ENCODE measurements around the gene SERGEF. TPM values are rescaled to one million over a fixed set of nuclear protein-coding genes. Genes with fewer than 3 reads are reported as not detected.
A peak's percentile ranks its signal among the peaks of the same experiment; 100 is the strongest.

The SERGEF gene
- total RNA-seq, 2 donors from 2014 or later, result 29.9 to 39.4 TPM

DNA sequence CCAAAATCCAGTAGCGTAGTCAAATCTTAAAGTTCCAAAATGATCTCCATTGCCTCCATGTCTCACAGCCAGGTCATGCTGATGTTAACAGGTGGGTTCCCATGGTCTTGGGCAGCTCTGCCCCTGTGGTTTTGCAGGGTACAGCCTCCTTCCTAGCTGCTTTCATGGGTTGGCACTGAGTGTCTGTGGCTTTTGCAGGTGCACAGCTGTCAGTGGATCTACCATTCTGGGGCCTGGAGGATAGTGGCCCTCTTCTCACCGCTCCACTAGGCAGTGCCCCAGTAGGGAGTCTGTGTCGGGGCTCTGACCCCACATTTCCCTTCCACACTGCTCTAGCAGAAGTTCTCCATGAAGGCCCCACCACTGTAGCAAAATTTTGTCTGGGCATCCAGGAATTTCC lies 145.5 kb downstream of the SERGEF start:
- DNase-seq (ENCODE audit: low spot score), result no peak
- 99% methylated on average over 3 of the region's 3 CpGs for WGBS
- no peak overlapping the region for H3K27ac ChIP-seq
- H3K36me3 ChIP-seq, result no peaks in the 10 kb centered on the region
- intact Hi-C loops (cut with DNase I), result no loop called here
- TF ChIP-seq POLR2AphosphoS5 (IDR thresholded peaks at IDR 0.05), result no peak
- TF ChIP-seq, protein P1, sequence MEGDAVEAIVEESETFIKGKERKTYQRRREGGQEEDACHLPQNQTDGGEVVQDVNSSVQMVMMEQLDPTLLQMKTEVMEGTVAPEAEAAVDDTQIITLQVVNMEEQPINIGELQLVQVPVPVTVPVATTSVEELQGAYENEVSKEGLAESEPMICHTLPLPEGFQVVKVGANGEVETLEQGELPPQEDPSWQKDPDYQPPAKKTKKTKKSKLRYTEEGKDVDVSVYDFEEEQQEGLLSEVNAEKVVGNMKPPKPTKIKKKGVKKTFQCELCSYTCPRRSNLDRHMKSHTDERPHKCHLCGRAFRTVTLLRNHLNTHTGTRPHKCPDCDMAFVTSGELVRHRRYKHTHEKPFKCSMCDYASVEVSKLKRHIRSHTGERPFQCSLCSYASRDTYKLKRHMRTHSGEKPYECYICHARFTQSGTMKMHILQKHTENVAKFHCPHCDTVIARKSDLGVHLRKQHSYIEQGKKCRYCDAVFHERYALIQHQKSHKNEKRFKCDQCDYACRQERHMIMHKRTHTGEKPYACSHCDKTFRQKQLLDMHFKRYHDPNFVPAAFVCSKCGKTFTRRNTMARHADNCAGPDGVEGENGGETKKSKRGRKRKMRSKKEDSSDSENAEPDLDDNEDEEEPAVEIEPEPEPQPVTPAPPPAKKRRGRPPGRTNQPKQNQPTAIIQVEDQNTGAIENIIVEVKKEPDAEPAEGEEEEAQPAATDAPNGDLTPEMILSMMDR (IDR thresholded peaks at IDR 0.05), result no peak
- TF ChIP-seq POLR2A (IDR thresholded peaks at IDR 0.05), result no peak
- no peaks in the 10 kb centered on the region for H3K9me3 ChIP-seq
- H3K27me3 ChIP-seq (replicated peaks; ENCODE audit: insufficient read depth), result no peaks in the 10 kb centered on the region
- no peaks in the 10 kb centered on the region for H3K4me1 ChIP-seq (replicated peaks)
- H3K4me3 ChIP-seq, result no peak overlapping the region

DNA sequence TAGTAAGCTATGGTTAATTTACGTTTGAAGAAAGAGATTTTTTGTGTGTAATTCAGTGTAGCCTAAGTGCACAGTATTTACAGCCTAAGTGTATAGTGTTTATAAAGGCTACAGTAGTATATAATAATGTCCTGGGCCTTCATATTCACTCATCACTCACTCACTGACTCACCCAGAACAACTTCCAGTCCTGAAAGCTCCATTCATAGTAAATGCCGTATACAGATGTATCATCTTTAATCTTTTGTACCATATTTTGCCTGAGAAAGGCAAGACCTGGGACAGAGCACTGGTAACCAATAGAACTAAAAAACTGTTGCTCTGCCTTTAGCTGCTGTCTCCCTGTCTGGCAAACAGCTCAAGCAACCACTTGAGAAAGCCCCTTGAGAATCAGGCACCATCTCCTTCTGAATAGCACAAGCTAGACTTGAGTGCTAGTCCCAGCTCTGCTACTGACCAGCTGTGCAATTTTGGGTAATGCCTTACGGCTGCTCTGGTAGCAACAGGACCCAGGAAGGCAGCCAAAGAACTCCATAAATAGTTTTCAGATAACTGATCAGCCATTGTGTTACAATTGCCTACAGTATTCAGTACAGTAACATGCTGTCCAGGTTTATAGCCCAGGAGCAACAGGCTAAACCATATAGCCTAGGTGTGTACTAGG lies 146.9 kb downstream of the SERGEF start:
- Histone ChIP-seq H3K27ac (no peak overlapping the region), H3K9me3 (no peaks in the 10 kb centered on the region), H3K27me3 (replicated peaks; ENCODE audit: insufficient read depth) (no peaks in the 10 kb centered on the region), H3K36me3 (no peaks in the 10 kb centered on the region), H3K4me3 (no peak overlapping the region), H3K4me1 (replicated peaks) (no peaks in the 10 kb centered on the region)
- DNase-seq (ENCODE audit: low spot score), result no peak
- TF ChIP-seq, protein P1 (IDR thresholded peaks at IDR 0.05), result no peak
- TF ChIP-seq POLR2AphosphoS5 (IDR thresholded peaks at IDR 0.05) (no peak), POLR2A (IDR thresholded peaks at IDR 0.05) (no peak)
- 57% methylated on average over 3 of the region's 3 CpGs for WGBS
- intact Hi-C loops (cut with DNase I), result no loop called here

DNA sequence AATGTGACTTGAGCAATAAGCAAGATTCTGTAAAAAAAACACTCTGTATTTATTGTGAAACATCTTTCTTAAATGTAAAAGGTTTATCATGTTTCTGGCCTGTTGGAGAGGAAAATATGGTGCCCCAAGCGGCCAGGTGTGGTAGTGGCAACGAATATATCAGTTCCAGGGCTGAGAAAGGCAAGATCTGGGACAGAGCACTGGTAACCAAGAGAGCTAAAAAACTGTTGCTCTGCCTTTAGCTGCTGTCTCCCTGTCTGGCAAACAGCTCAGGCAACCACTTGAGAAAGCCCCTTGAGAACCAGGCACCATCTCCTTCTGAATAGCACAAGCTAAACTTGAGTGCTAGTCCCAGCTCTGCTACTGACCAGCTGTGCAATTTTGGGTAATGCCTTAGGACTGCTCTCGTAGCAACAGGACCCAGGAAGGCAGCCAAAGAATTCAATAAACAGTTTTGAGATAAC lies 148.3 kb downstream of the SERGEF start:
- no peak for DNase-seq (ENCODE audit: low spot score)
- H3K36me3 ChIP-seq, result no peaks in the 10 kb centered on the region
- TF ChIP-seq POLR2AphosphoS5 (IDR thresholded peaks at IDR 0.05), result no peak
- TF ChIP-seq, protein P1 (IDR thresholded peaks at IDR 0.05), result peak in 3 of 4 experiments; percentile 7 to 28 (median 19)
- TF ChIP-seq POLR2A (IDR thresholded peaks at IDR 0.05), result no peak
- H3K27ac ChIP-seq, result no peak overlapping the region
- H3K27me3 ChIP-seq (replicated peaks; ENCODE audit: insufficient read depth), result no peaks in the 10 kb centered on the region
- 26% methylated on average over 3 of the region's 3 CpGs for WGBS
- intact Hi-C loops (cut with DNase I), result no loop called here
- no peak overlapping the region for H3K4me3 ChIP-seq
- no peaks in the 10 kb centered on the region for H3K9me3 ChIP-seq
- no peaks in the 10 kb centered on the region for H3K4me1 ChIP-seq (replicated peaks)

DNA sequence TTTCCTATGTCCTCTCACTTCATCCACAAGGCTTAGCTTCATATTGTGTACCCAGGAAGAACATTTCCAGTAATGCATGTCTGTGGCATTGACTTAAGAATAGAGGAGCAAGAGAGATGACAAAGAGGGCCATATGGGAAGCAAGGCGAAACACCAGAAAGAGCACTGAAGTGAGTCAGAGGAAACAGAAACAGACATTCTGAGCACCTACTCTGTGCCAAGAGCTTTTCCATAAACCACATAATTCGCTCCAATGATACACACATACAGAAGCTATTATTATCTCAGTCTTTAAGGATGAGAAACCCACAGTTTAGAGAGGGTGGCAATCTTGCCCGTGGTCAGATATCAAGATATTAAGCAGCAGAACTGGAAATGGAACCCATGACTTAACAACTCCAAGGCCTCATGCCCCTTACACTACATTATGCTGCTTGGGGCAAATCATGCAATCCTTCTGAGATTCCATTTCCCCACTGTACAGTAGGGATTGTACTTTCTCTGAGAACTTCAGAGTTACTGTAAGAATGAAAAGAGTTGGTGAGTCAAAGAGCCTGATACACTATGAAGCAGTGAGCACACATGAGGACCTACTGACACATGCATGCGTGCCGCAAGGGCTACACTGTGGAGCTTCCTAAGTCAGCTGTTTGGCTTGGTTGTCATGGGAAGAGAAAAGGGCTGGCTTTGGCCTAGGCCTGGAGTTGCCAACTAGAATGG lies 151.7 kb downstream of the SERGEF start:
- intact Hi-C loops (cut with DNase I), result no loop called here
- WGBS, result 95% methylated on average over 5 of the region's 5 CpGs

More for the DNA sequence above, 151.7 kb downstream of the SERGEF start:
- no peak overlapping the region for H3K4me3 ChIP-seq
- H3K27ac ChIP-seq, result no peak overlapping the region
- TF ChIP-seq, protein P1 (IDR thresholded peaks at IDR 0.05), result no peak
- TF ChIP-seq POLR2A (IDR thresholded peaks at IDR 0.05) (no peak), POLR2AphosphoS5 (IDR thresholded peaks at IDR 0.05) (no peak)
- H3K27me3 ChIP-seq (replicated peaks; ENCODE audit: insufficient read depth), result no peaks in the 10 kb centered on the region
- no peak for DNase-seq (ENCODE audit: low spot score)
- H3K36me3 ChIP-seq, result no peaks in the 10 kb centered on the region
- no peaks in the 10 kb centered on the region for H3K4me1 ChIP-seq (replicated peaks)
- H3K9me3 ChIP-seq, result no peaks in the 10 kb centered on the region

Data from prostate gland (tissue), 2 donors.